Right lobe of liver (tissue), 6 donors: ENCODE measurements around the gene MS4A14. TPM values are rescaled to one million over a fixed set of nuclear protein-coding genes. Genes with fewer than 3 reads are reported as not detected.
"Not testable (repeated sequence)": the region's sequence is repeated elsewhere in the genome, so short reads cannot be mapped to it uniquely, and the experiment has no call there.

Source experiments
- ATAC-seq, 4 donors: fragments of 200-7000 bp; cut with Tn5 transposase; one replicate each; pipeline ENCODE4 v1.9.1; 2020; ENCODE audit warnings: mild to moderate bottlenecking in 4 of 4, moderate library complexity in 4 of 4
- DNase-seq, 3 donors: peaks; one replicate each; pipeline ENCODE4 v3.0.0-alpha.2; 2020
- H3K27ac ChIP-seq, 3 donors: fragments of 200-600 bp; one replicate each; pipeline ENCODE4 v1.8.0; 2022
- H3K27me3 ChIP-seq, 2 donors: fragments of 200-600 bp; one replicate each; pipeline ENCODE4 v1.8.0; 2022
- H3K36me3 ChIP-seq, 4 donors: fragments of 200-600 bp; sonication (generic) in 1 of 4; one replicate each; pipeline versions ENCODE4 v1.5.1 to v1.8.0; 2017 to 2022; ENCODE audit warnings: control low read depth in 1 of 4
- H3K4me1 ChIP-seq, 4 donors: fragments of 200-600 bp; sonication (generic) in 1 of 4; one replicate each; pipeline versions ENCODE4 v1.5.1 to v1.8.0; 2017 to 2022; ENCODE audit warnings: control low read depth in 1 of 4
- H3K4me3 ChIP-seq, 3 donors: fragments of 200-600 bp; one replicate each; pipeline ENCODE4 v1.8.0; 2022
- H3K9me3 ChIP-seq, 4 donors: fragments of 200-600 bp; sonication (generic) in 1 of 4; one replicate each; pipeline versions ENCODE4 v1.5.1 to v1.8.0; 2017 to 2022; ENCODE audit warnings: control low read depth in 1 of 4
- CTCF ChIP-seq, 4 donors: fragments of 200-600 bp in 3 of 4; fragments of 450-650 bp in 1 of 4; IDR thresholded peaks; one replicate each; pipeline versions ENCODE4 v1.5.1 to v1.8.0; 2016 to 2022; ENCODE audit warnings: antibody characterized with exemption in 4 of 4, mild to moderate bottlenecking in 2 of 4
- POLR2A ChIP-seq: fragments of 450-650 bp; IDR thresholded peaks from one replicate; pipeline ENCODE4 v1.6.1; 2017; ENCODE audit warnings: antibody characterized with exemption, mild to moderate bottlenecking
- WGBS: methylation state at CpG from one replicate; pipeline ENCODE4 v1.1.6; 2018; ENCODE audit warnings: low coverage, low lambda C conversion rate; ENCODE audit not compliant: insufficient coverage; ENCODE audit errors: missing lambda C conversion rate; 5-methylcytosine and 5-hydroxymethylcytosine counted together
- intact Hi-C, 2 donors: fragments of 100-400 bp; cut with DNase I; formaldehyde crosslinking; loops; one replicate each; pipeline versions ENCODE4 v1.11.2 to v1.14.1; 2022
- total RNA-seq, 6 experiments: library from RNA; depleted of rRNA in 2 of 6; stranded (reverse); fragments of >200 nt in 2 of 6; fragmentation: NEBNext Ultra II Directional in 3 of 6; extraction: Animal tissue kit (Norgen Biotek cat#: 25700) in 3 of 6; gene quantifications; one replicate each; pipeline versions ENCODE4 v1.1.0 to v1.2.4, GENCODE V29; 2016 to 2023
- donor health status: DM: no; HTN: yes; CAD: no.
- donor health status: DM: no; HTN: no; CAD: no.
- donor health status: DM: no; HTN: no; CAD: no.
- donor health status: DM: no; HTN: yes; CAD: no.
- donor health status: DM: no; HTN: yes; CAD: no.

Gene MS4A14
- total RNA-seq, 6 experiments from 2014 or later = 0.53 to 0.98 (median 0.88) TPM

- WGBS = 14% methylated on average over 2 of the region's 2 CpGs
- H3K36me3 ChIP-seq = no peaks in the 10 kb centered on the region
- TF ChIP-seq CTCF (IDR thresholded peaks at IDR 0.05) (no peak), POLR2A (no peak)
- no peak for DNase-seq
- H3K4me3 ChIP-seq = no peak overlapping the region
- no peak overlapping the region for H3K27ac ChIP-seq
- no peaks in the 10 kb centered on the region for H3K4me1 ChIP-seq
- ATAC-seq = no peak
- intact Hi-C loops = no loop called here
- H3K27me3 ChIP-seq = no peaks in the 10 kb centered on the region
- H3K9me3 ChIP-seq = no peaks in the 10 kb centered on the region
Observed at GRCh38 chr11:60357771-60358170, 38.5 kb upstream of the MS4A14 start.

- 27% methylated on average over 3 of the region's 4 CpGs for WGBS
- intact Hi-C loops = no loop called here
- Histone ChIP-seq H3K9me3 (no peaks in the 10 kb centered on the region), H3K4me1 (no peaks in the 10 kb centered on the region), H3K4me3 (no peak overlapping the region), H3K27me3 (no peaks in the 10 kb centered on the region), H3K36me3 (no peaks in the 10 kb centered on the region), H3K27ac (no peak overlapping the region)
- no peak for ATAC-seq
- DNase-seq = no peak
- no peak for TF ChIP-seq CTCF (IDR thresholded peaks at IDR 0.05)
- no peak for TF ChIP-seq POLR2A
Observed at GRCh38 chr11:60360621-60361020, 35.6 kb upstream of the MS4A14 start.

- Histone ChIP-seq H3K4me1 (no peaks in the 10 kb centered on the region), H3K27ac (no peak overlapping the region), H3K36me3 (no peaks in the 10 kb centered on the region), H3K9me3 (no peaks in the 10 kb centered on the region), H3K27me3 (no peaks in the 10 kb centered on the region), H3K4me3 (no peak overlapping the region)
- TF ChIP-seq POLR2A (no peak), CTCF (IDR thresholded peaks at IDR 0.05) (no peak)
- 21% methylated on average over 1 of the region's 1 CpG for WGBS
- intact Hi-C loops = no loop called here
- DNase-seq (no peak), ATAC-seq (no peak)
Observed at GRCh38 chr11:60362241-60362640, 34.0 kb upstream of the MS4A14 start.

- DNase-seq (peak in 2 of 3 donors; percentile 30 to 68), ATAC-seq (peak; percentile 90 to 94 (median 91))
- WGBS = 31% methylated on average over 7 of the region's 7 CpGs
- H3K9me3 ChIP-seq = no peaks in the 10 kb centered on the region
- no peaks in the 10 kb centered on the region for H3K27me3 ChIP-seq
- TF ChIP-seq CTCF (IDR thresholded peaks at IDR 0.05) (peak; percentile 72 to 74 (median 74)), POLR2A (no peak)
- no peak overlapping the region for H3K4me3 ChIP-seq
- intact Hi-C loops = no loop called here
- no peaks in the 10 kb centered on the region for H3K4me1 ChIP-seq
- no peak overlapping the region for H3K27ac ChIP-seq
- H3K36me3 ChIP-seq = no peaks in the 10 kb centered on the region
Observed at GRCh38 chr11:60363542-60364470, 32.5 kb upstream of the MS4A14 start.

GRCh38 chr11:60366262-60366904 is 29.9 kb upstream of the MS4A14 start:
- DNase-seq, H3K27ac ChIP-seq, intact Hi-C loops, H3K4me1 ChIP-seq, H3K27me3 ChIP-seq, H3K36me3 ChIP-seq, H3K4me3 ChIP-seq, ATAC-seq, H3K9me3 ChIP-seq: not testable (repeated sequence)
- 71% methylated on average over 11 of the region's 15 CpGs for whole genome bisulfite sequencing
